ENCODE measurements around the gene DNAJB4.
"Not testable (repeated sequence)": the region's sequence is repeated elsewhere in the genome, so short reads cannot be mapped to it uniquely, and the experiment has no call there.

DNAJB4 gene

GRCh38 chr1:77991638-77992037 lies 13.1 kb upstream of the DNAJB4 start:
- no peak for DNase-seq (ENCODE audit: low spot score)

DNA sequence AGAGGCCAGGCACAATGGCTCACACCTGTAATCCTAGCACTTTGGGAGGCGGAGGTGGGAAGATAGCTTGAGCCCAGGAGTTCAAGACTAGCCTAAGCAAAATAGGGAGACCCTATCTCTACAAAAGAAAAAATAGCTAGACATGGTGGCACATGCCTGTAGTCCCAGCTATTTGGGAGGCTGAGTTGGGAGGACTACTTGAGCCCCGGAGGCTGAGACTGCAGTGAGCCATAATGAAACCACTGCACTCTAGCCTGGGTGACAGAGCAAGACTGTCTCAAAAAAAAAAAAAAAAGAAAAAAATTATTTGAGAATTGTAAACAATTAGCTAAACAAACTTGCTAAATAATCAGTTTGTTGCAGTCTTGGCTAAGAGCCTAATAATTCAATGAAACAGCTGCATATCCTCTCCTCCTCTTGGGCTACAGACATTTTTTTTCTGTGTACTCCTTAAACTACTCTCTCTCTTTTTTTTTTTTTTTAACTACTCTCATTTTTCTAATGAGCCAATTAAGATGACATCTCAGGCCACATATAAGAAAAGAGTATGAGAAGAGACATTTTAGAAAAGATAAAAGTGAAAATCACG lies 10.5 kb upstream of the DNAJB4 start:
- DNase-seq (ENCODE audit: low spot score) = no peak

- no peak for DNase-seq (ENCODE audit: low spot score)
These were observed 8.0 kb upstream of the DNAJB4 start for GRCh38 chr1:77996734-77997133.

- DNase-seq (ENCODE audit: low spot score) = not testable (repeated sequence)
These were observed 4.2 kb upstream of the DNAJB4 start for GRCh38 chr1:78000536-78000935.

DNA sequence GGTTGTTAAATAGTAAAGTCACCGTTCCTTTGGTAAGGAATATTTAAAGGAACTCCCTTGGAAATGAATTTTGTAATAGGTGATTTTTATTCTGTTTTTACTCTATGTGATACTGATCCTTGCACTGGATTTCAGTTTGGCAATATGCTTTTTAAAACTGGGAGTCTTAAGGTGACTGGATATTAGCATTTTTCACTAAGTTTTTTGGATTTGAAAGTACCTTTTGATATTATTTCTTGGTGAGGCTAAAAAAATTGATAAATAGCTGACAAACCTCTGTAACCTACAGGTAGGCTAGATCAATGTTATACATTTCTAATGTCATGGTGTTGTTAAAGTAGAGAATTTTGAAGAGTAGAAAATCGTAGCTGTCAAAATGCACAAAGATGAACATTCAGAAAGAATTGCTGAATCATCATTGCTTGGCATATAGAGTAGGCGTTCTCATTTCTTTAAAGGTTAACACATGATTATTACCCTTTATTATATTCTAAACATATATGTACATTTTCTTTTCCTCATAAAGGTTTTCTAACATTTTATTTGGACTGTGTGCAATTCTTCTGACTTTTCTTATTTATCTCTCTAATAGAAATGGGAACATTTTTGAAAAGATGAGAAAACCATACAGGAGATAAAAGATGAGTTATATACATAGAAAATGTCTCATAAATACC lies 1.5 kb upstream of the DNAJB4 start:
- DNase-seq (ENCODE audit: low spot score) = peak; percentile 88

DNA sequence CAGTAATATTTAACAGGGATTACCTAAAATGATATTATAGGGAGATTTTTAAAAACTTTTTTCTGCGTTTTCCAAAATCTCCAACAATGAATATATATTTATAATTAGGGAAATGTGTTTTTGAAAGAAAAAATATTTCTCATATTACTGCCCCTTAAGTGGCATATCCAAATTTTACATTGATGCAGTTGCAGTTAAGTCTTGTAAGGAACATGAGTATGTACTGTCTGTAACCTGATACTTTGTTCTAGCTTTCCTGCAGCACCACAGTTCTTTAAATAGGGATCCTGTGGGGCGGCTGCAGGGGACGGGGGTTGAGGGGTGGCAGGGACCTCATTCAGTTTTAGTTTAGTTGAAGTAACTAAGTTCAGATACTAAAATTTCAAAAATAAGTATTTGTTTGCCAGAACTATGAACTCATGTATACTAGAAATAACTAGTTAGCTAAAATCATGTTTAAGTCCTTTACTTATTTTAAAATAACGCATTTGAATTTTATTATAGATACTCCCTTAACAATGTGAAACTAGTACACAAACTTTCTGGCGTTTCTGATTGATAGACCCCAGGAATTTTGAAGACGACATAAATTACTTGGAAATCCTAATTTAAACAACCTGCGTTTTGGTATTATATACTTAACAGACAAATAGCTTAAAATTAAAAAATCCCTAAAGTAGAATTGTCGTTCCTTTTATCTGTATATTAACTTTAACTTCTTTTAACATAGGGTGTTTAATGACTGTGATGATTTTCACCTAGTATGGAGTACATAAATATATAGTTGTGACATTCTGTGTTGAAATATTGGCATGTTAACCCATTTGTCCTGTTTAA lies 639 bp upstream of the DNAJB4 start:
- no peak for DNase-seq (ENCODE audit: low spot score)

DNA sequence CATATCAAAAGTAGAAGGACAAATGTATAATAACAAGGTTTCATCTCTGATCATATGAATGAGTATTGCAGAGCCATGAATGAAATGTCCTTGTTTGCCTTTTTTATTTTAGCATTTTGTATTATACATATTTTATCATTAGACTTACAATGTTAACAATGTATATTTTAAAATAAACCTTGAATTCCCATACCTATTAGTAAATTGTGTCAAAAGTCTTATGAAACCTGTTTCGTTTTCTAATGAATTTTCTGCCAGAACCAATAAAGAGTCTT lies 646 bp downstream of the DNAJB4 start:
- no peak for DNase-seq (ENCODE audit: low spot score)

DNA sequence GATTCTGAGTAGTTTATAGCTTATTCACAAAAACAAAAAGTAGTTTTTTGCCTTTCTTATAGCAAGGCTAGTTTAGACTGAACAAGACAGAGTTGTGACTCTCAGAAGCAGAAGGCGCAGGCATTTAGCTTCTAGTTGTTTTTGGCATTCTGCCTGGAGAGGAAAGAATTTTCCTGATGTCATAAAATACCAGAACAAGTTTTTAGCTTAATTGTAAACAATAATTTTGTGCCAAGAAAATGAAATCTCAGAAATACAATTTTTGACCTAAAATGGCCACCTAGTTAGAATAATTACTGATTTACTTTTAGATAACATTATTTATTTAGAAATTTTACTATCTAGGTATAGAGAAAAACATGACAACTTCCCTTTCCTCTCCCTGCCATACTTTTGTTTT lies 1.0 kb downstream of the DNAJB4 start:
- DNase-seq (ENCODE audit: low spot score) = peak; percentile 87

GRCh38 chr1:78006521-78006920 lies 1.8 kb downstream of the DNAJB4 start:
- peak; percentile 53 for DNase-seq (ENCODE audit: low spot score)

GRCh38 chr1:78007677-78008341 lies 3.1 kb downstream of the DNAJB4 start:
- DNase-seq (ENCODE audit: low spot score) = peak; percentile 33

GRCh38 chr1:78009276-78009675 lies 4.5 kb downstream of the DNAJB4 start:
- DNase-seq (ENCODE audit: low spot score) = no peak

GRCh38 chr1:78009836-78010235 lies 5.1 kb downstream of the DNAJB4 start:
- no peak for DNase-seq (ENCODE audit: low spot score)

DNA sequence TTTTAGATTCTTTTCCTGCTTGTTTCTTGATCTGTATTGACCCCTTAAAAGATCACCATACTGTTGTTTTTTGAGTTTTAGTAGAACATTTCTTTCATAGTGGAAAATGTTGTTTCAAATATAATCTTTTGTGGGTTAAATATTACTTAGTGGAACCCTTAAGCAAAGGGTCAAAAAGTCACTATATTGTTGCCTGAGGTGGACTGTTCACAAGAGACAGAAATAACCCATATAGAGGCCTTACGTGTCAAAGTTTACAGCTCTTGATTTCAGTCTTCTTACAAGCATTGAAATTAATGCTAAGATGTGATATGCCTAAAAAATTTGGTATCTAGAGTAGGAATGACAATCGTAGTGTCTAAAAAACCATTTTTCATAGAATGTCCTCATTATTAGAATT lies 6.3 kb downstream of the DNAJB4 start:
- no peak for DNase-seq (ENCODE audit: low spot score)

- no peak for DNase-seq (ENCODE audit: low spot score)
These were observed 10.4 kb downstream of the DNAJB4 start for GRCh38 chr1:78015148-78015547.

DNA sequence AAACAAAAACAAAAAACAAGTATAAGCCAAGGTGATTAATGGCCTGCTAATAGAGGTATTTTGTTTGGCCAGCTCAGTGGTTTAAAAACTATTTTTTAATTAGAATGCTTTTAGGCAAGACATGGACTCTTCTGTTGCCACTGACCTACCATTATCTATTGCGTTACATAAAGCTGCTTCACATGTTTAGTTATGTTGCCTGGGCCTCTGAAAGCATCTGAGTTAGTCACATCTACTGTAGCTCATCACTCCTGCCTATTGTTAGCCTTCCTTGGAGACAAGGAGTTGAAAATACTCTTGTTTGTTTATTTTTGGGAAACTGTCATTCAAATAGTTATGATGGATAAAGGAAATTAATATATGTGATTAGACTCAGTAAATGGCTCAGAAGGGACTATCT lies 14.3 kb downstream of the DNAJB4 start:
- DNase-seq (ENCODE audit: low spot score) = no peak

- not testable (repeated sequence) for DNase-seq (ENCODE audit: low spot score)
These were observed 16.4 kb downstream of the DNAJB4 start for GRCh38 chr1:78021134-78021533.

DNA sequence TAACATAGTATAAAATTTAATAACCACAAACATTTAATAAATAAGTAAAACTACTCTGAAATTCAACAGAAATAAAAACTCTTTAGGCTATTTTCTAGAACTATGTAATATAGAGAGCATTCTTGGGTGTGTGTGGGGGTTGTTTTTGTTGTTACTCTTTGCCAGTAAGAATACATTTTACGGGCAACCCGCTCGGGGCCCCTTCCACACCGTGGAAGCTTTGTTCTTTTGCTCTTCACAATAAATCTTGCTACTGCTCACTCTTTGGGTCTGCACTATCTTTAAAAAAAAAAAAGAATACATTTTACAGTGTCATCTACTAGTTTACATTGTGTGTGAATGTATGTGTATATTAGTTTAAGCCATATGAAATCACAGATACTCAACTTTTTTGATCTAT lies 25.1 kb downstream of the DNAJB4 start:
- no peak for DNase-seq (ENCODE audit: low spot score)

GRCh38 chr1:78032996-78033796 lies 28.5 kb downstream of the DNAJB4 start:
- no peak for DNase-seq (ENCODE audit: low spot score)

- no peak for DNase-seq (ENCODE audit: low spot score)
These were observed 29.0 kb downstream of the DNAJB4 start for GRCh38 chr1:78033797-78034172.

DNA sequence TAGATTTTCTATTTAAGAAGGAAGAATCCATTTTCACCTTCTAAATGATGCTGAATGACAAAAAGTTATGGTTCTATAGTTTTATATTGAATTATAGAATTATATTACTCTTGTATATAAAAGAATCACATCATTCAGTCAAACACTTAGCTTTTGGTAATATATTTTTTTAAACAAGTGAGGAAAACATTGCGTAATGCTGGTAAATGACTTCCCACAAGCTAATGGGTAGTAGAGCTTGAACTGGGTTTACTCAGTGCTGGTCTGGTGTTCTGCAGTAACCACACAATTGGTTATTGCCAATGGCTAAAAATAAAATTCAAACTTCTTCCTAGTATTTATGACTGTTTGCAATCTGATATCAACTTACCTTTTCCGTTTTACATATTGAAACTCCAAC lies 30.4 kb downstream of the DNAJB4 start:
- DNase-seq (ENCODE audit: low spot score) = no peak

DNA sequence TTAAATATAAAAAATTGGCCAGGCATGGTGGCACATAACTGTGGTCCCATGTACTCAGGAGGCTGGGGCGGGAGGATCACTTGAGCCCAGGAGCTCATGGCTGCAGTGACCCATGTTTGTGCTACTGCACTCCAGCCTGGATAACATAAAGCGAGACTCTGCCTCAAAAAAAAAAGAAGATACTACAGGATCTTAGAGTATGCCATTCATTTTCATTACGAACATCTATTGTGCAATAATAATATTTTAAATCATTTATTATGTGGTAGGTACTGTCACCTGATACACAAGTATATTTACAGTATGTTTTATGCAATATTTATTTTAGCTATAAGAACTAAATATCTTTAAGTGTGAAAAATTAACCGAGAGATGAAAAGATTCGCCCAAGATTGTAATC lies 31.7 kb downstream of the DNAJB4 start:
- no peak for DNase-seq (ENCODE audit: low spot score)

GRCh38 chr1:78038071-78038470 lies 33.3 kb downstream of the DNAJB4 start:
- no peak for DNase-seq (ENCODE audit: low spot score)

Measured in hematopoietic multipotent progenitor cell treated with erythropoietin and hydrocortisone succinate and interleukin-3 and kit ligand, for 17 days (in vitro differentiated cells).